Islet of Langerhans (tissue), 1 donor: ENCODE results near the gene EPHA3.

Experiments
- FAIRE-seq: peaks from one replicate; lab custom pipeline; 2011; peaks lifted over from hg19 to GRCh38; lab: Jason Lieb, UNC

EPHA3 gene

GRCh38 chr3:89154416-89154815 is 47.0 kb downstream of the EPHA3 start:
- FAIRE-seq = no peak

GRCh38 chr3:89155811-89156210 is 48.4 kb downstream of the EPHA3 start:
- FAIRE-seq = no peak

- FAIRE-seq = no peak
Observed at GRCh38 chr3:89157575-89157974, 50.2 kb downstream of the EPHA3 start.

GRCh38 chr3:89159605-89160004 is 52.2 kb downstream of the EPHA3 start:
- FAIRE-seq = no peak

GRCh38 chr3:89164774-89165173 is 57.4 kb downstream of the EPHA3 start:
- FAIRE-seq = no peak

- FAIRE-seq = no peak
Observed at GRCh38 chr3:89165636-89166263, 58.3 kb downstream of the EPHA3 start.

- no peak for FAIRE-seq
Observed at GRCh38 chr3:89171687-89172545, 64.5 kb downstream of the EPHA3 start.

GRCh38 chr3:89173546-89173945 is 66.1 kb downstream of the EPHA3 start:
- FAIRE-seq = no peak

GRCh38 chr3:89179355-89180001 is 72.1 kb downstream of the EPHA3 start:
- no peak for FAIRE-seq

- FAIRE-seq = no peak
Observed at GRCh38 chr3:89180334-89180733, 72.9 kb downstream of the EPHA3 start.

GRCh38 chr3:89182056-89182455 is 74.6 kb downstream of the EPHA3 start:
- no peak for FAIRE-seq

- FAIRE-seq = no peak
Observed at GRCh38 chr3:89184151-89184995, 77.0 kb downstream of the EPHA3 start.

- FAIRE-seq = no peak
Observed at GRCh38 chr3:89186456-89186855, 79.0 kb downstream of the EPHA3 start.

- no peak for FAIRE-seq
Observed at GRCh38 chr3:89198591-89198990, 91.2 kb downstream of the EPHA3 start.

GRCh38 chr3:89212619-89213018 is 105.2 kb downstream of the EPHA3 start:
- FAIRE-seq = no peak

GRCh38 chr3:89216016-89216739 is 108.8 kb downstream of the EPHA3 start:
- FAIRE-seq = no peak

GRCh38 chr3:89217148-89217685 is 109.8 kb downstream of the EPHA3 start:
- FAIRE-seq = no peak

- no peak for FAIRE-seq
Observed at GRCh38 chr3:89221924-89222323, 114.5 kb downstream of the EPHA3 start.

GRCh38 chr3:89223188-89223587 is 115.8 kb downstream of the EPHA3 start:
- FAIRE-seq = no peak

- no peak for FAIRE-seq
Observed at GRCh38 chr3:89227218-89227617, 119.8 kb downstream of the EPHA3 start.

- FAIRE-seq = no peak
Observed at GRCh38 chr3:89227634-89228033, 120.2 kb downstream of the EPHA3 start.
